NK-92 (cell line): ENCODE measurements around the gene ACTL8.

Experiments used
- DNase-seq: peaks from one replicate; lab custom pipeline; 2025; ENCODE audit not compliant: unreplicated experiment; lab: John Stamatoyannopoulos, UW

The ACTL8 gene

DNA sequence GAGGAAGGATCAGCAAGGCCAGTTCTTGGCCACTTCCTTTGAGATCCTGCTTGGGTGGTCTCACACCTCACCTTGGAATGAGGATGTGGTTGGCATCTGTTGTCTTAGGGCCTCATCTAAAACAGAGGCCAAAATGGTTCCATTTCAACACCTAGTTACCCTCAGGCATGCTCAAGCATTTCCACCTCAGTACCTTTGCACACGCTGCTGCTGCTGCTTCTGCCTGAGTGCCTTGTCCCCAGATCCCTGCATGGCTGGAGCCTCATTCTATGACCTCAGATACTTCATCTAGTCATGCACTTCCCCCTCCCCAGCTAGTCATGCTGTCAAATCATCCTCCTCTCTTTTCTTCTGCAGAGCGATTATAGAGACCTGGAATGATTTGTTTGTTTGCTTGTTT, 86.8 kb downstream of the ACTL8 start:
- DNase-seq, result no peak

DNA sequence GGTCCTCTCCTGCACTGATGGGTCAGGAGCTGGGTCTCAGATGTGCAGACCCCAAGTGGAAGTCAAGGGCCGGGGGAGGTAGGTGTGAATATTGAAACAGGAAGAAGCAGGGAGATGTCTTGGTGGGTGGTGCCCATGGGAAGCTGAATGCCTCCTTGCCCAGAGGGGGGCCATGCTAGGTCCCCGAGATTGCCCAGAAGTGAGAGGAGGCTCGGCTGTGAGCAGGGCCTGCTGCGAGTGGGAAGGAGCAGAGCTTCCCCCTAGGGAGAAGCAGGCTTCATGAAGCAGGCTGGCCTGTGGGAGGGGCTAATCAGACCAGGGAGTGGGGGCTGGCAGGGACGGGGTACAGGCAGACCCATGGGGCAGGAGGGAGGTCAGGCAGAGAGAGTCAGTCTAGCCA, 87.6 kb downstream of the ACTL8 start:
- no peak for DNase-seq

DNA sequence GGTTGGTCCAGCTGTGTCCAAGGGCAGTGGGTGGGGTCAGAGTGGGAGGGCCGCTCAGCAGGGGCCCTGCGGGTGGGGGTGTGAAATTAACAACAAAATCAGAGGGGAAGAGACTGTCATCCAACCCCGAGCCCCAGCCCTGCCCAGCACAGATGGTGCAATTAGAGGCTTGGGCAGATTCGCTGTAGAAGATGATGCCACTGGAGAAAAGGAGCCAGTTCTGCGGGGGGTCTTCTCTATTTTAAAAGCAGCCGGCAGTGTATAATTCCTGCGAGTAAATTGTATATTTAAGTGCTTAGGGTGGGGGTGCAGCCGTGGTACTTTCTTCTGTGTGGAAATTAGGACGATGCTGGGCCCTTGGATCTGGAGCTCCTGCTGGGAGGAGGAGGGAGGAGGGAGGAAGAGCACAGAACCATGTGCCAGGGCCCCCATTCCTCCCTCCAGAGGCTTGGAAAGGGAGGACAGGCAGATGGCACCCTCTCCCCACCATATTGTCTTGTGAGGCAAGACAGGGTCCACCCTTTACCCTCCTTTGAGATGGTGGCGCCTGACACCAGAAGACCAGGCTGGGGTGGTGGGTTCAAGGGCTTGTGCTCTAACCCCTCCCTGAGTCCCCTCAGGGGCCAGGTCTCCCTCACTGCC, 89.2 kb downstream of the ACTL8 start:
- no peak for DNase-seq

DNA sequence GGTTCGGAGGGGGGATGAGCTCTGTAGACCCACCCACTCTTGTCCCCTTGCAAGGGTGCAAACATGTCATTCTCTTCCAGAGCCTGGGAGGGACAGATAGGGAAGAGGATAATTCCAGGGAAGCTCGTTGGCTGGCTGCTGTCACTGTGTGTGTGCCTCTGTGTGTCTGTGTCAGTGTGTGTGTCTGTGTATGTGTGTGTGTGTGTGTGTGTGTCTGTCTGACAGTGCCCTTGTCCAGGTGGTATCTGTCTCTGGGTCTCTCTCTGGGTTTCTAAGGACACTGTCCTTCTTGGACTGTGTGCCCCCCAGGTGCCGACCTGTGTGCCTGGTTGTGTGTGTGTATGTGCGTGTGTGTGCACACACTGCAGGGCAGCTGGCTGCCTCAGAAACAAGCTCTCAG, 90.5 kb downstream of the ACTL8 start:
- DNase-seq, result no peak

DNA sequence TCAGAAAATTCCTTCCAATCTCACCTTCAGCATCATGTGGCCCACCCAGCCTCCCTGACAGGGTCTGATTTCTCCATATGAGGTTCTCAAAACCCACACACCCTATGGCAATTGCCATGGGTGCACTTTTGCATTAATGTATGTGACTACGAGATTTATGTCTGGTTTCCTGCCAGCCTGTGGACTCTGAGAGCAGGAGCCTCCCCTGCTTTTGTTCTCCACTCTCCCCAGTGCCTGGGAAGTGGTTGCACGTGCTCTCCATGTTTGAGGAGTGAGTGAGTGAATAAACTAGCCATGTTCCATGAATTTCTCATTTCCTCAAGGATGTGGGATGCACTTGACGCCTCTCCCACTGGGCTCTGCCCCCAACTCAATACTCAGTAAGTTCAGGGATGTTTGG, 91.2 kb downstream of the ACTL8 start:
- DNase-seq, result no peak

DNA sequence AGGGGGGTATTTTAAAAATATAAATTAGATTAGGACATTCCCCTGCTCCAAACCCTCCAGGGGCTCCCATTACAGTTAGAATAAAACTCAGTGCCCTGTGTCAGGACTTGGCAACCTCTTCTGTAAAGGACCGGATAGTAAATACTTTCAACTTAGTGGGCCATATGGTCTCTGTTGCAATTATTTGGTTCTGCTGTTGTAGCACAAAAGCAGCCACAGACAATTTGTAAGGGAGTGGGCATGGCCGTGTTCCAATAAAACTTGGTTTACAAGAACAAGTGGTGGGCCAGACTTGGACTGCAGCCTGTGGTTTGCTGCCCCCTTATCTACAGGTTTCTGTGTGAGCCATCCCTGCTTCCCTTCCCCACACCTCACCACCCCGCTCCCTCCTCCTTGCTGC, 92.0 kb downstream of the ACTL8 start:
- DNase-seq, result no peak

DNA sequence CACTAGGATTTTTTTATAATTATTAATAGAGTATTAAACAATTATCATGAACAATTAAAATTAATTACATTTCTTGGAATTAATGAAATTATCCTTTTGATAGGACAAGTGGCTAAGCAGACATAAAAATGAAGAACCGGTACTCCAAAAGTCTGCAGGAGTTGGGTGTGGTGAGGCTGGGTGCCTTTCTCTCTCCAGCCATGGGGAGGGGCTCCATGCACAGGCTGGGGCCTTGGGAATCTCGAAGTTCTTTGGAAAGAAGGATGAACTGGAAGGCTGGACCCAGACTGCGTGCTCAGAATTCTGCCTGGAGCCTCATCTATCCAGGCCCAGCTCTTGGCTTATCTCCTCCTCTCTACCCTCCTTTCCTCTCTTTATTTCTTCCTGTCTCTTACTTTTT, 94.1 kb downstream of the ACTL8 start:
- no peak for DNase-seq

DNA sequence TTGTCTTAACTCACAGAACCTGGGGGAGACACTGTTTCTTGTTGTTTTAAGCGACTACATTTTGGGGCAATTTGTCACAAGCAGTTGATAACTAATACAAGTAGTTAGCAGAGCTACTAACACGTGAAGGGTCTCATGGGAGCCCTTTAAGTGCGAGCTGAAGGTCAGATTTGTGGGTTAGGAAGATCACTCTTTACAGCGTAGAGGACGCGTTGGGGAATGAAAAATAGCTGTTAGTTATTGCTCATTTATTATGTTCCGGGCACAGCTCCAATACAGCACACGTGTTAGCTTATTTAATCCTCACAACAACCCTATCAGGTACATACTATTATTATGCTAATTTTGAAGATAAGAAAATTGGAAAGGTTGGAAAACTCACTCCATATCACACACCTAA, 95.9 kb downstream of the ACTL8 start:
- DNase-seq, result no peak

DNA sequence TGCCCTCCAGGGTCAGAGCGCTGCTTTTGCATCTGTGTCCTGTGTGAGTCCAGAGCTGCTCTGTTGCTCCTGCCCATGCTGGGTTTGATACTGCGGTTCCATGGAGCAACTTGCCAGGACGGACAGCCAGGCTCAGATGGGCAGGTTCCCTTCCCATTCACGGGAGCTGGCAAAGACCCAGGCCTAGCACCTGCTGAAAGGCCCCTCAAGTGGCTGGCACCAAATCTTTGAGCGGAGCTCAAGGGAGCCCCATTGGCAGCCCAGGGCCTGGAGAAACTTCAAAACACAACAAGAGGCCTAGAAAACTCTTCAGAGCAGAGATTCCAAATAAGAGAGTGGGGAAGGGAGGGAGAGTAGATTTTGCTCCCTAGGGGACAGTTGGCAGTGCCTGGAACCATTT, 97.2 kb downstream of the ACTL8 start:
- no peak for DNase-seq

DNA sequence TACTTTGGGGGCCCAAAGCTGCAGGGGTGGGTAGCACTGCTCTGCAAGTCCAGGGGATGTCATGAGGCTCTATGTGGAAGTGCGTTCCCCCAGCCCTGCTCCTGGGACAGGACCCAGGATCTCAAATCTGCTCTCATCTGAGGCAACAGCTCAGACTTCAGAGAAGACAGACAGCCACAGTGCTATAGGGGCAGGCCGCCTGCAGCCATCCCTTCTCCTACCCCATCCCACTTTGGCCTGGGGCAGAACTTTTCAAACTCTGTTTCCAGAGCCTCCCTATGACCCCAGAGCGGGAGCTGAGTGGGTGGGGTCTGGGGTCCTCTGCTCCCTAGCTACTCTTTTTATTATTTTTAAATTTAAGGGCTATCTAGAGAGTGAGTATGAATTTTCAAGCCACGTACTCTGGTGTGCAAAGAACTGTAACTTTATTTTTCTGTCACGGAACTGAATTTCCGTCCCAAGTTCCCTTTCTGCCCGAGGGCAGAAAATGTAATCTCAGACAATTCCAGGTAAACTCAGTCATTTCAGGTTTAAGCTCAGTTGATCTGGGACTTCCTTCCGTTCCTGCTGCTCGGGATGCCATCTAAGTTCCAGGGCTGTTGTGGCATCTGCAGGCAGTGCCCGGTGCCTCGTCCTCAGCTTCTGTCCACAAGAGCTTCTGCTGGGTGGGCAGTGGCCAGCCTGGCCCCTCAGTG, 98.3 kb downstream of the ACTL8 start:
- no peak for DNase-seq

DNA sequence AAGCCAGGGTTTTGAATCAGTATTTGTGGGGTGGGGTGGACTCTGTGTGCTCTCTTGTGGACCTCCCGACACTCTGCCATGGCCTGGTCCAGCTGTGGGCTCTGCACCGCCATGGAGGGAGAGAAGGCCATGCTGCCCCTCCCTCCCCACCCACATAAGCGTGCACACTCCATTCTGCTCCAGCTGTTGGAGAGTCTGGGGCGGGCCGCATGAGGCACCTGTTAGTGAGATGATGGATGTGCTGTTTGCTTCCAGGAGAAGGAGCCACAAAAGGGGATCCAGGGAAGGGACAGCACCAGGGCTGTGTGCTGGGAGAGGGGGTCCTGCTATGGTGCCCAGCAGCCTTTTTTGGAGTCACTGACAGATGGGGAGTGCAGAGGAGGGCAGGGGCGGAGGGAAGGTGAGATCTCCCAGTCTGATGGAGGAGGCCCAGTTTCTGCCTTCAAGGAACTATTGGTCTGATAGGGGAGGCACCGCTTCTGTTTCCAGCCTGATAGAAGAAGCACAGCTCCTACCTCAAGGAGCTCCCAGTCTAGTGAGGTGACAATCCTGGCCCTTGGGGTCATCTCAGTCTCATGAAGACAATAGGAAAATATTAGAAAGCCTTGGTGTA, 101.5 kb downstream of the ACTL8 start:
- DNase-seq, result no peak

DNA sequence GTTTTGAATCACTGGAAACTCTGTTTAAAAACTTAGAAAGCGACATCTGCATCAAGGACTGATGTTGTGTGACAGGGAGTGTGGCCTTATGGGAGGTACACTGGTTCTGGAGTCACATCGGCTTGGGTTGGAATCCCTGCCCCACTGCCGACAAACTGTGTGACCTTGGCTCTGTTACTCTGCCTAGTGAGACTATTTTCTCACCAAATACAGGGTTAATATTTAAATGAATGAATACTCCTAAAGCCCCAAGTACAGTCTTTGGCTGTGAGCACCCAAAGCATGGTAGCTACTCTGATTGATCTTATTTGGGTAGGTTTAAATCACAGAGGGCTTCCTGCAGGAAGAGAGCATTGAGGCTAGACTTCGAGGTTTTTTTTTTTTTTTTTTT, 102.0 kb downstream of the ACTL8 start:
- no peak for DNase-seq

DNA sequence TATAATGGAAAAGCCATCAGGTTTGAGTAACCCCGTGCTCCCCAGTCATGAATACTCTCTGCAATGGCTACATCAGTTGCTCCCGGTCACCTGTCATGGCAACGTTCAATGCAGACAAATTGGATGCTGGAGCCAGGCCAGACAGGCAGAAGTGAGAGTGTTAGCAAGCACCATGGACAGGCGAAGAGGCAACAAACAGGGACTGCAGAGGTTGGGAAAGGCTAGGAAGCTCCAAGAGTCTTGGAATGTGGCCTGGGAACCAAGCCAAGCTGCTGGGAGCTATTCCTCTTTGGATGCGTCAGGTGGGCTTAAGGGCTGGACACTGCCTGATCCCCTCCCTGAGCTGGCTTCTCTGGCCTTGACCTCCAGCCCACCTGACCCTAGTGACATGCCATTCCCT, 102.9 kb downstream of the ACTL8 start:
- DNase-seq, result no peak

DNA sequence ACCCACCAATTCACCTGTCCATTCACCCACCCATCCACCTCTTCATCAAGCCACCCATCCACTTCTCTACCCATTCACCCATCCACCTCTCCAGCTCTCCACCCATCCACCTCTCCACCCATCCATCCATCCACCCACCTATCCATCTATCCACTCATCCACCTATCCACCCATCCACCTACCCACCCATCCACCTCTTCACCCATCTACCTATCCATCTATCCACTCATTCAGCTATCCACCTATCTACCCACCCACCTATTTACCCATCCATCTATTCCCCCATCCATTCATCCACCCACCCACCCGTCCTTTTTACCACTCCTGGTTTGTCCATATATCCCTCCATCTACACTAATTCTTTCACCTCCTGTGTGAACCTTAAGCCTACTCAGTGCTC, 105.7 kb downstream of the ACTL8 start:
- DNase-seq, result no peak

DNA sequence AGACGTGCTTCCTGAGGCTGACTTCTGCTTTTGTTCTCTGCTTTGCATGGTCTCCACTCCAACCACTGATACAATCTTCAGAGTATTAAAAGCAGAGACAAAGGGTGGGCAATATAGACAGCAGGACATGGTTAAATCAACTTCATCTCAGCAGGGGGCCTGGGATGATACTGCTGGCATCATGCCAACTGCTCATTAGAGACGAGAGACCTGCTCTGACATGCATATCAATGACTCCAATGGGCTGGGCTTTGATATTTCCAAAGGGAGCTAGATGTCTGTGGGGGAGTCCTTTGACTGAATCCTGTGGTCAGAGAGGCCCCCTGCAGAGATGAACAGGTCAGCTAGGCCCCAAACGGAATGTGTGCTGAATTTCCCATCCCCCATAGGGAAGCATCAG, 106.6 kb downstream of the ACTL8 start:
- DNase-seq, result no peak

DNA sequence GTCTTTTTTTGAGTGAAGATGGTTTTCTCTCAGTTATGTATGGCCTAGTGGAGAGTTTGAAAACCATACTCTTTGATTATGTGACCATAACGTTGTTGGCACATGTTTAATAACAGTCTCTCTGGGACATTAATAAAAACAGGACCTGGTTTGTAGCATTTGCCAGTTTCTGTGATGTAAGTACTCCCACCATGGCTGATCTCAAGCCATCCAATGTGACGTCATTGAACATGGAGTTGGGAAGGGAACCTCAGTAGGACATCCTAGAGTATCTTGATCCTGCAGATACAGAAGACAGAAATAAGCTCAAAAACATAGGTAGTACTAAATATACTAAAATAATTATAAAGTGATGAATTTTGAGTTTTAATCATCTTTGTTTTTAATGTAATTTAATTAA, 107.0 kb downstream of the ACTL8 start:
- no peak for DNase-seq

DNA sequence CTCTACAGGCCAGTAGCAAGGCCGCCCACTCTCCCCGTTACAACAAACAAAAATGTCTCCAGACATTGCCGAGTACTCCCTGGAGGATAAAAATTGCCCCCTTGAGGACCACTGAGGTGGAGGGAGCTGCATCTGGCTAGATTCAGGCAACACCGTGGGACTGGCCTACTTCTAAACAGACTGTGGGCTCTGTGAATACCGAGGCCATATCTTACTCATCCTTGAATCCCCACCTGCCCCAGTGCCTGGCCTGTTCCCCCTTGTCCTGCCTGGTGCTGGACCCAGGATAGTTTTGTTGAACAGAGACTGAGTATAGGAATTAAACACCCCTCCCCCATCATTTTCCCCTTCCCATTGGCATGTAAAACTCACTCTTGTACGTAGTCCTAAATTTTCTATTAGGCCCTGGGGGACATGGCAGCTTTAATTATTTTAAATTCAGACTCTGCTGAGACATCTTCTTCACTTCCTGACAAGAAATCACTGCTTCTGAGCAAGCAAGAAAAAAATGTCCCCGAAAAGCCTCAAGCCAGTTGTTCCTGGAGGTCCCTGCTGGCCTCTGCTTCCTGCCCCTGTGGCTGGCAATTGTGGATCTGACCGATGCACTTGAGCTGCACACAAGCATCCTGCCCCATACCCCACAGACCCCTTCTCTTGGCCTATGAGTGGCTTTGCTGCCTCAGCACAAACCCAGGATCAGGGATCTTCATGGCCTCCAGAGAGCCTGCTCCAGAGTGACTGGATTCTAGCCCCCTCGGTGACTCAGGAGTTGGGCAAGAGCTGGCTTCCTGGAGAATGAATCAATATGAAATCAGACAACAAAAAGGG, 111.0 kb downstream of the ACTL8 start:
- DNase-seq, result no peak

DNA sequence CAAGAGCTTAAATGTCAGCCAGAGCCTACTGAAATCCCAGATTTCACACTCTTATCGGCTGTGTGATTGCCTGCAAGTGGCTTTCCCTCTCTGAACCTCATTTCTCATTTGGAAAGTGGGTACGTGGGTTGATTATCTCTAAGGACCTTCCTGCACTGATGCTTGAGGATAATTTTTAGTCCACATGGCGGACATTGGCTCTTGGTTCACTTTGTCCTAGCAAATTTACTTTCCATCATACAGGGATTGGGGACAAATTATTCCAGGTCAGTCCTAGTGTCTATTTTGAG, 111.6 kb downstream of the ACTL8 start:
- no peak for DNase-seq

DNA sequence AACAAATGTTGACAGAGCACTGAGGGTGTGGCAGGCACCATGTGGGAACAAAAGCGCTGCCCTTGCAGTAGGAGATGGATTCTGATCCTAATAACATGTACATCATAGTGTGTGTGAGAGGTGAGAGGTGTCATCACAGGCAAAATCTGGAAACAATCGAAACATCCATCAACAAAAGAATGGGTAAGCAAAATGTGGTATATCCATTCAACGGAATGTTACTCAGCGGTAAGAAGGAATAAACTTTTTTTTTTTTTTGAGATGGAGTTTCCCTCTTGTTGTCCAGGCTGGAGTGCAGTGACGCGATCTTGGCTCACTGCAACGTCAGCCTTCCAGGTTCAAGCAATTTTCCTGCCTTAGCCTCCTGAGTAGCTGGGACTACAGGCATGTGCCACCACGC, 112.3 kb downstream of the ACTL8 start:
- no peak for DNase-seq

DNA sequence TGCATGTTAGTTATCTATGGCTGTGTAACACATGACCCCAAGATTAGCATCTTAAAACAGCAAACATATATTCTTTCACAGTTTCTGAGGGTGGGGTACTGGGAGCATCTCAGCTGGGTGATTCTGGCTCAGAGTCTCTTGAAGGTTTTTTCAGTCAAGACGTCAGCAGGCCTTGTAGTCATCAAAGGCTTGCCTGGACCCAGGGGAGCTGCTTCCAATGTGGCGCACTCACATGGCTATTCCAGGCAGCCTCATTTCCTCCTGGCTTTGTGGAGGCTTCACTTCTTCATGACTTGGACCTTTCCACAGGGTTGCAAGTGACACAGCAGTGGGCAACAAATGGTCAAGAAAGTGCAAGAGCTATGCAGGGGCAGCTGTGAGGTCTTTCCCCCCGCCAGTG, 114.7 kb downstream of the ACTL8 start:
- DNase-seq, result no peak

DNA sequence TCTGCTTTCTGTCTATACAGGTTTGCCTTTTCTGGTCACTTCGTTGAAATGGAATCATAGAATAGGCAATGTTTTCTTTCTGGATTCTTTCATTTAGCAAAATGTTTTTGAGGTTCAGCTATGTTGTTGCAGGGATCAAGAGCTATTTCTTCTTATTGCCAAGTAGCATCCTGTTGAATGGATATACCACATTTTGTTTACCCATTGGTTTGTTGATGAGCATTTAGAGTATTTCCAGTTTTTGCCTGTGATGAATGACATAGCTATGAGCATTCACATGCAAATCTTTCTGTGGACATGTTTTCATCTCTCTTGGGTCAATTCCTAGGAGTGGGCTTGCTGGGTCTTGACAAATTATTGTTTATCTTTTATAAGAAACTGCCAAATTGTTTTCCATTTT, 115.5 kb downstream of the ACTL8 start:
- no peak for DNase-seq

DNA sequence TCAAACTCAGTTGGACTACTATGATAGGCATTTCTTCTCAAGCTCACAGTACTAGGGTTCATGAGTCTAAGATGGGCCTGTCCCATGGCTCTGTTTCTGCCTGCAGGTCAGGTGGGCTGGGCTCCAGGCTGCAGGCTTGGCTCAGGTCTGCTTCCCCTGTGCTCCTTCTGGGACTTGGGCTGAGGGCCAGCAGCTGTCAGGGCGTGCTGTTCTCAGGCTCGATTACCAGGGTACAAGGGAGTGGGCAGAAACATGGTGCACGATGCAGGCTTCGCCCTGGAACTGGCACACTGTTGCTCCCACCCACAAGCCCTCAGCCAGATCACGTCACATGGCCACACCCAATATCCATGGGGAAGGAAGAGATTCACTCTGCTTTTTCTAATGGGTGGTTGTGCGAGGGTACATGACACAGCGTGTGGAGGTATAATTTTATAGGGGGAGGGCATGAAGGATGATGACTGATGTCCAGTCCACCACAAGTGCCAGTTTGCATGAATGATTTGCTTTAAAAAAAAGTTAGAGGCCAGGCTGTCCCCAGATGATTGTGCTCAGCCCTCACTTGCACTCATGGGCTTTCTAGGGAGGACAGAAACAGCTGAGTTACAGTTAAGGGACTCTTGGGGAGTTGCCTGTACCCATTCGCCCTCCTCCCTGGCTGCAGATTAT, 118.0 kb downstream of the ACTL8 start:
- no peak for DNase-seq
